Ureter (tissue), 1 donor: ENCODE measurements around the gene SECISBP2L. TPM values are rescaled to one million over a fixed set of nuclear protein-coding genes. Genes with fewer than 3 reads are reported as not detected.
"Not testable (repeated sequence)": the region's sequence is repeated elsewhere in the genome, so short reads cannot be mapped to it uniquely, and the experiment has no call there.

Source experiments
- DNase-seq: peaks from one replicate; pipeline ENCODE4 v3.0.0-alpha.2; 2020; ENCODE audit warnings: low spot score
- total RNA-seq: library from RNA; stranded (reverse); gene quantifications from one replicate; pipeline ENCODE4 v1.2.4, GENCODE V29; 2023
- donor health status: DM: yes; HTN: yes; CAD: no.

Gene SECISBP2L
- total RNA-seq, 1 donor from 2014 or later = 72.3 TPM

DNA sequence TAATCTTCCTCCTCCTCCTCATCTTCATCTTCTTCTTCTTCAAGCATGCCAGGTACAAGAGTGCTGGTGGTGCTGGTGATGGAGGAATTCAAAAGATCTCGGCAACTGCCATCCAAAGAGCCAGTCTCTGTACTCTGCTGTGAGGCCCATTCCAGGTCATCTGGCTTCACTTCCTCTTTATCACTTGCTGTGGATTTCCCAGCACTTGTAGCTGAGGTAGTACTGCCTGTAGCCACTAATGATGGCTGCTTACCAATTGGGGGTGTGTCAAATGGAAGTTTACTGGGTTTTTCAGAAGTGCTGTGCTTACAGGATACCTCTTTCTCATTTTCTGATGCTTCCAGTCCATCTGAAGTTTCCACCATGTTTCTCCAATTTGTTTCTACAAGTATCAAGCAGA, 53.7 kb downstream of the SECISBP2L start:
- no peak for DNase-seq

DNA sequence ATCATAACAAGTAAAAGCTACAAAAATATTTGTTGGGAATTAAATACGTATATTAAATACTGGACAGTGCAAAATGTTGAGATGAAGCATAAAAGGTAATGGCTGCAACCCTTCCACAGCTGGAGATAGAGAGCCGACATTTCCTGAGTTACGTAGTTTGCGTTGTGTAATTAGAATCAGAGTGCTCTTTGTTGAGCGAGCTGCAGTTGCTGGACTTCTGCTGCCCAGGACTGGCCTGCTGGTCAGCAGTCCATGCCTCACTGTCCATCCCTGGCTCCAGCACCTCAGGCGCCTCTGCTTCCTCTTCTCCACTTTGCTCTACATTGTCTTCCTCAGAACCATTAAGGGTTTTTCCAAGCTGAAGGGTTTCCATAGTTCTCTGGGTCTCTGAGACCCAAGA, 54.1 kb downstream of the SECISBP2L start:
- no peak for DNase-seq

DNA sequence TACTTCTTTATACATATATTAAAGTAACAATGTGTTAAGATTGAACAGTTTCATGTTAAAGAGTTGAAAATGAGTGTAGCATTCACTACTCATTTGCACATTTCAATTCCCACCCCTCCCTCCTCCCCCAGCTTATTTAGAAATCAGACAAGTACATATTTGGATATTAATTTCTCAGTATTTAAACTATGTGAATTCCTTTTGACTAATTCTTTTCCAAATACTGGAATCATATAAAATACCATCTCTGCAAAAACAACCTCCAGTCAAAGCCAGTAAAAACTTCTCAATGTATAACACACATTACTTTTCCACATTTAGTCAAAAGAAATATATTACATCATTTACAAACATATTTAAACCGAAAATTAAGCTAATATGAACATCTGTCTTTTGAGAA, 57.1 kb downstream of the SECISBP2L start:
- DNase-seq = no peak

DNA sequence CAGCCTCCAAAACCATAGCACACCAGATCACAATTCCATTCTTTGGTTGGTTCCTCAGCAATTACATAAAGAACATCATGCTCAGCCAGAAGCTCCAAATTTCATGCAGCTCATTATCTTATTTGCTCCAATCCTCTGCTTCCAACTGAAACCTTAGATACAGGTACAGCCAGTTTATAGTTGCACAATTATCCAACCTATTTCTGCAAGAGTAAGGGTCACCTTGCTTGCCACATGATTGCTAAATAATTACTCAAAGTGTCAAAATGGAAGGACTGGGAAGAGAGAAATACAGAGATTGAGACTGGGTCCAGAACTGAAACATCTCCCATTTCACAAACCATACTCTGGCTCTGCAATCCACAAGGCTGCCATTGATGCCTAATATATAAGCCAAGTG, 59.1 kb downstream of the SECISBP2L start:
- no peak for DNase-seq

DNA sequence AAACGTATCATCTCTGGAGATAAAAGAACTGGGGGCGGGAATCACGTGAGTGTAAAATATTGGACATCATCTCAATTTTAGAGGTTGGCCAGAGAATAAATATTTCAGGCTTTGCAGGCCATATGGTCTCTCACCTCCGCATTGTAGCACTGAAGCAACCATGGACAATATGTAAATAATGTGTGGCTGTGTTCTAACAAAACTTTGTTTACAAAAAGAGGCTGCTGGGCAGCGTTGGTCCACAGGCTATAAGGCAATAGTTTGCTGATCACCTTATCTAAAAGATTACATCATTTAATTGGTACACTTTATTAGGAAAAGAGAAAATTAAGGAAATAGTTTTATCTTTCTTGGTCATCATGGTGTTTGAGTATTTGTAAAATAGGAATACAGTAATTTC, 60.0 kb downstream of the SECISBP2L start:
- no peak for DNase-seq

DNA sequence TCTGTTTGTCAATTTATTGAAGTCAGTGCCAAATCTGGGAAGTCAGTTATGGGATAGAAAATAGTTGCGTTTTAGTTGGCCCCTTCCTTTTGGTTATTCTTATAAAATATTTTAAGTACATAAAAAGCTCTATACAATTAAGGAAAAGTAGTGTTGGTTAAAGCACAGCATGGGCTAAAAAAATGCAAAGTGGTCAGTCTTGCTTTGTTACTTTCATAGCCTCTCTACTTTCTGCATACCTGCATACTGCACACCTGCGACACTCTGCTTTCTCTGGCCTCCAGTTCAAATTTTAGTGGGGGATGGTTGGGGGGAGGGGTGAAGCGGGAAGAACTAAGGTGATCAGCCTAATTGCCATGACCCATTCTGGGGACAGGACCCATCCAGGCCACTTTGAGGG, 60.7 kb downstream of the SECISBP2L start:
- DNase-seq = no peak

DNA sequence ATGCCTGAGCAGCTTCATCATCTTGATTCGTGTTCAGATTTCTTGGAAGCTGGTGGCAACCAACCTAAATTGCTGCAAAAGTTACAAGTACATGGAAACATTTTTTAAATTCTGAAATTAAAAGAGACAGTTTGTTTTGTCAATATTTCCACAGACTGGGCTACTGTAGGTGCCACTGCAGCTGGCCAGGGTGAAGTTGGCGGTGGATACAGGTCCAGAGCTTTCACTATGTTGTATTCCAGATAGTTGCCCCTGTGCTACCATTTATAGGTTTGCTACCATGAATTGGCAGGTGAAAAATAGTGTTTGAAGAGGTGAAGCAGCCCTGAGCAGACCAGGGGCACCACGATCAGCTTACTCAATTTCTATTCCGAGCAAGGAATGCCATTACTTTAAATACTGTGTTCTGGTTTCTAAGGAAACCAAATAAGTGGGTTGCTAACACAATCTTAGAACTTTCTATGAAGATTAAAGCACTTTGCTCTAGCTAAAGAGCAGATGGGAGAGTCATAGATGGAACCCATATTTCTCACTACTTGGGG, 61.4 kb downstream of the SECISBP2L start:
- no peak for DNase-seq

DNA sequence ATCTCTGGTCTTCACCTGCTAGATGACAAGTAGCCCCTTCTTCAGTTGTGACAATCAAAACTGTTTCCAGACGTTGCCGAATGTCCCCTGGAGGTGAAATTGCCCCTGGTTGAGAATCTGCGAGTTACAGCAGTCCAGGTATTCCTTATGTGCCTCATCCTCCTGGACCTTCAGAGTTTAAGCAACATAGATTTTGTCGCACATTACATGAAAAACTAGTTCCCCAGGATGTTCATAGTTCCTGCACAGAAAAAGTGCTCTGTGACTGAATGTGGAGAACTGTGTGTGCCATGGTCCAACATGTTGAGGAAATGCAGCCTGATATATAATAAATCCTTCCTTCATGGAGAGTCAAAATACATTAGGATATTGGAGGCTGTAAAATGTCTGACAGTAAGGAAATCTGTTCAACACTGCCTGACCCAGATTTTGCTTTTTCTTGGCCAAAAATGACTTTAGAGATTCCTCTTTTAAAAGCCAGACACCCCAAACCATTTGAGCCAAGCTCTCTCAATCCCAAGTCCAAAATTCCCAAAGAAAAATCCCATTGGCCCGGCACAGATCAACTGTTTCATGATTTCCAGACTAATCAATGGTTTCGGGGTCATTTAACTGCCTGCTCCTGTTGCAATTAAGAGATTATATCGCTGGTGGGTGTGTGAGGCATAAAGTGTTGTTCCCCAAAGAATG, 62.1 kb downstream of the SECISBP2L start:
- DNase-seq = no peak

DNA sequence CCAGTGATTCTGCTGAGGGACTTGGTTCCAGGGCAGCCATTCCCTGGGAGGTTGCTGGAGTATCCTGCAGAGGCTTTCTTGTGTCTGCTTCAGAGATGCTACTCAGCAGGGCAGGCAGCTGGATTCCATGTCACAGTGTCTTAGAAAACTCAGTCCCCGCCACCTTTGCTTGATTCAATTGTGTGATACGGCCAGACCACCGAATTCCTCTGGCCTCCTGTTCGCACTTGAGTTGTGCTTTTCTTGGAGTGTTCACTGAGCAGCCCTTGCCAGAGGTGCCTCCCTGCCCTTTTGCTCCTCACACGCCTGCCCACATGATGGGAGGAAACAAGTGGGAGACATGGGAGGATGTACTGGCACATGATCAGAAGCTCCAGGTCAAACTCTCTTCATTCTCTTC, 62.9 kb downstream of the SECISBP2L start:
- DNase-seq = no peak

DNA sequence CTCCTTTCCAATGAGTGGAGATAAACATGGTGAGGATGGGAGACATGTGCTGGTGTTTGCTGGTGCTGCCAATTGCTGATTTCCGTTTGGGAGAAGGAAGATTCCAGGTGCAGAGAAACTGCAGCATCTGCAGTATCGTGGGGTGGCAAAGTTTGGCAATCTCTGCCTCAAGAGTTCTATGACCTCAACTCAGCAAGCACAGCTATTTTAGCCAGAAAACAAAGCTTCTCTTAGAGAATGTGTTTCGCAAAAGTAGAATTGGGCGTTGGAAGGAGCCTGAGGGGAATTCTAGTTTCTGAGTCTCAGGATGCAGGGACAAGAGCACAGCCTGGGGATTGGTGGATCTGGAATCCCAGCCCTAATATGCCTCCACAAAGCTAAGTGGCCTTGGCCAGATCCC, 64.3 kb downstream of the SECISBP2L start:
- DNase-seq = no peak

DNA sequence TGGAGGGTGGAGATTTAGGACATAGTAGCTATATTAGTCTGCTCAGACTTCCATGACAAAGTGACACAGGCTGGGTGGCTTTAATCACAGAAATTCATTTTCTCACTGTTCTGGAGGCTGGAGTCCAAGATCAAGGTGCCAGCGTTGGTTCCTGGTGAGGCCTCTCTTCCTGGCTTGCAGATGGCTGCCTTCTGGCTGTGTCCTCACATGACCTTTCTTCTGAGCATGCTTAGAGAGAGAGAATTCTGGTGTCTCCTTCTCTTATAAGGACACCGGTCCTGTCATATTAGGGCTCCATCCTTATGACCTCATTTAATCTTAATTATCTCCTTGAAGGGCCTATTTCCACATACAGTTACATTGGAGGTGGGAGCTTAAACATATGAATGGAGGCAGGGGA, 67.6 kb downstream of the SECISBP2L start:
- no peak for DNase-seq

DNA sequence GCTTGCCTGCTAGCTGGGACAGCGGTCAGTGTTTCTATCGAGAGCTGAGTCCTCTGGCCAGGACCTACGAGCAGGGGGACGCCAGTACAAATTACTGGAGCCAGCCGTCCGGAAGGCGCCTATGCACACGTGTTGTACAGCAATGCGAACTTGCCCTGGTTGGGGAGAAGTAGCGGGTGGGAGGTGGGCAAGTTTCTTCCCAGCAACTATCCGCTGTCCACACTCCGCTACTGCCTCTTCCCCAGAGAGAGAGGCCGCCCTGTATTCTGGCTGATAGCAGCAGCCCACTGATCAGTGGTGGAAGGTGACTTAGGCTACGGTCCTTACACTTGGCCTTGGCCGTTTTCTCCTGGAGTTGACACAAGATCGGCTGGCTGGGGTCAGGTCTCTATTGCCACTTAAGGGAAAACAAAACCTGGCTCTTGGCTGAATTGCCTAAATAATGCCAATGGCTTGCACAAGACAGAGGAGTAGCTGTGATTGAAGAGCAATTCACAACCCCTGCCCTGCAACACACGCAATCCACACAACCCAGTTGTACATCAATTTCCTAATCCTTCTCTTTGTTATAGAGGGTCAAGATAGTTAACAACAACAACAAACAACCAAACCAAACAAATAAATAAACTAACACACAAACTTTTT, 69.7 kb downstream of the SECISBP2L start:
- DNase-seq = no peak

DNA sequence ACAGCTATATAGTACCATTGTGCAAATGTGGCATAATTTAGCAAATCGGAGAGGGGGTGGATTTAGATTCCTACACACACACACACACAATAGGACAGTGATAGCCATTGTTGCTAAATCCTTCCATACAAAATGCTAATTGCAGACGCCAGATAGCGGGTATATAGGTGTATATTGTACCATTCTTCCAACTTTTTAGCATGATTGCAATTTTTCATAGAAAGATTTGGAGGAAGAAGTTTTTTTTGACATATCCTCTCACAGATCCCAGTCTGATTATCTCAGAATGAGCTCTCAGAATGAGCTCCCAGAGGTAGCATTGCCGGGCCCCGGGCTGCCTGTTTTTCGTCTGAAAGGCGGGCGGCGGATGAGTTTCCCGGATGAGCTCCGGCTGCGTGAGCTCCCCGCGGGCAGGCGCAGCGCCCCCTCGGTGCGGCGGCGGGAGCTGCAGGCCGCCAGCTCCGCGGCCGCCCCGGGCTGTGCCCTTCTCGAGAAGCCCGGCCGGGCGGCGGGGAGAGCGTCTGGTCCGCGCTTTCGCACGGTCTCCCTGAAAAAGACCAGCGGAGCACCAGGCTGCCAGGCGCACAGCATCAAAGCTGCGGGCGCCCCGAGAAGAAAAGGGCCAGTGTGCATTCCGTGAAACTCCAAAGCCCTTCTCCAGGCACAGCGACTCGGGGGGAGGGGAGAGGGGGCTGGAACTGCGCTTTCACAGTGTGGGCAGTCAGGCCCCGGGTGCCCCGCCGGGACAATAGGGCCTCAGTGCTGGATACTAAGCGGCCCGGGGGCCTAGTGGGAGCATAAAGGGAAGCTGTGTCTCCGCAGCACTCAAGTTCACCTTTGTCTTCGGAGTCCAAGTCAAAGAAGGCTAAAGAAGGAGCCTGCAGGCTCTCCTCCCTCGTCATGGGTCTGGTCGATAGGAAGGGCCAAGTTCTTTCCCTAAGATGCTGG, 70.5 kb downstream of the SECISBP2L start:
- DNase-seq = peak; percentile 78

DNA sequence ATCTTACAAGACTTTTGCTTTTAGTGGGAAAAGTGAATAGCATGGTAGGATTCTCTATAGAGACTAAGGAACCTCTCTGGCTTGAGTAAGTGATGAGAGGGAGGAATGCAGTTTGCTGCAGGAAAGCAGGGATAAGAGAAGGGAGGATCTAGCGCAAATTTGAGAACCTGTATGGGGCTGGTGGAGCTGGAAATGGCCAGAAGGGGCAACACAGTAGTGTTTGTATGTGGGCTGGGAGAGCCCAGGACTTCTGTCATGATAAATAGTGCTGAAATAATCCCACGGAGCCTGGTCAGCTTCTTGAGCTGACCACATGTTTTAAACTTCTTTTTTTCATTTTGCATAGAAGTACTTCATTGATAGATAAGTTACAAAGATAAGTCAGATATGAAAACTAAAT, 71.4 kb downstream of the SECISBP2L start:
- DNase-seq = no peak

DNA sequence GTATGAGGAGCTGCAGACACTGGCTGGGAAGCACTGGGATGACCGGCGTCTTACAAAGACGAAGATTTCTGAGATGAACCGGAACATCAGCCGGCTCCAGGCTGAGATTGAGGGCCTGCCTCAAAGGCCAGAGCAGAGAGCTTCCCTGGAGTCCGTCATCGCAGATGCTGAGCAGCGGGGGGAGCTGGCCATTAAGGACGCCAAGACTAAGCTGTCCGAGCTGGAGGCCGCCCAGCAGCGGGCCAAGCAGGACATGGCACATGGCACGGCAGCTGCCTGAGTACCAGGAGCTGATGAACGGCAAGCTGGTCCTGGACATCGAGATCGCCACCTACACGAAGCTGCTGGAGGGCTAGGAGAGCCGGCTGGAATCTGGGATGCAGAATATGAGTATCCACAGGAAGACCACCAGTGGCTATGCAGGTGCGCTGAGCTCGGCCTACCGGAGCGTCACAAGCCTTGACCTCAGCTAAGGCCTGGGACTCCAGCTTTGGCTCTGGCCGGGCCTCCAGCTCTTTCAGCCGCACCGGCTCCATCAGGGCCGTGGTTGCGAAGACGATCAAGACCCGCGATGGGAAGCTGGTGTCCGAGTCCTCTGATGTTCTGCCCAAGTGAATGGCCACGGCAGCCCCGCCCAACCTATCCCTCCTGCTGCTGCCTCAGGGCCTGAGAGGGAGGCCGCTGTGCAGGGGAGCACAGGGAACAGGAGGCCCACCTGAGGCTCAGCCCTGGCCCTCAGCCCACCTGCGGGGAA, 73.3 kb downstream of the SECISBP2L start:
- no peak for DNase-seq

DNA sequence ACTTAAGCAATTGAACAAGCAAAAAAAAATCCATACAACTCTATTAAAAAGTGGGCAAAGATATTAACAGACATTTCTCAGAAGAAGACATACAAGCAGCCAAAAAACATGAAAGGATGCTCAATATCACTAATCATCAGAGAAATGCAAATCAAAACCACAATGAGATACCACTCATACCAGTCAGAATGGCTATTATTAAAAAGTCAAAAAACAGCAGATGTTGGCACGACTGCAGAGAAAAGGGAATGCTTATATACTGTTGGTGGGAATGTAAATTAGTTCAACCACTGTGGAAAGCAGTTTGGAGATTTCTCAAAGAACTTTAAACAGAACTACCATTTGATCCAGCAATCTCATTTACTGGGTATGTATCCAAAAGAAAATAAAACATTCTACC, 75.3 kb downstream of the SECISBP2L start:
- DNase-seq = not testable (repeated sequence)

DNA sequence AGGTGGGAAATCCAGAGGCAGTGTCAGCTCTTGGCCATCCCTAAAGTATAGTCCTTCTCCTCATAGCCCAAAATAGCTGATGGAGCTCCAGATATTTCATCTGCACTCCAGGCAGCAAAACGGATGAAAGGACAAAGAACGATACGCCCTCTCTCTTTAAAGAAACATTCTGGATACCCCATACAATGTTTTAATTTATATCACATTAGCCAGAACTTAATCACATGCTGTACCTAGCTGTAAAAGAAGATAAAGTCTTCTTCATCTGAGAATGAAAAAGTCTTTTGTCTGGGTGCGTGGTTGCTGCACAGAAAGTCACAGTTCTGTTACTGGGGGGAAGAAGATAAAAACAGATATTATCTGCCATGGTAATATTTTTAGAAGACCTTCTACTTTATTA, 78.2 kb downstream of the SECISBP2L start:
- DNase-seq = no peak

DNA sequence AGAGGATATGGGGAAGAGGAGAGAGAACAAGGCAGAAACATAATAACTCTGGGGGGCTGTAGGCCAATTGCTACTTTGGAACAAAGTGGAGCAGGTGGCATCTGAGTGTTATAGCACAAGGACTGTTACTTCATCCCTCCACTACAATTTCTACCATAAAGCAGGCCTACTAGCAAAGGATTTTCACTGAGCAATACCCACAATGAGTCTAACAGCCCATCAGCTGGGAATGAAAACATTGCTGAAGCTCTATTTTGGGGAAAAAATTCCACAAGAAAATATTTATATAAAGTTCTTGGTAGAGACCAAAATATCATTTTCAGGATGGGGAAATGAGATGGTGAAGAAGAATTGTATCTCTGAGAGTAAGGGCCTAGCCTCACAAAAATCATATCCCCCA, 78.9 kb downstream of the SECISBP2L start:
- no peak for DNase-seq

DNA sequence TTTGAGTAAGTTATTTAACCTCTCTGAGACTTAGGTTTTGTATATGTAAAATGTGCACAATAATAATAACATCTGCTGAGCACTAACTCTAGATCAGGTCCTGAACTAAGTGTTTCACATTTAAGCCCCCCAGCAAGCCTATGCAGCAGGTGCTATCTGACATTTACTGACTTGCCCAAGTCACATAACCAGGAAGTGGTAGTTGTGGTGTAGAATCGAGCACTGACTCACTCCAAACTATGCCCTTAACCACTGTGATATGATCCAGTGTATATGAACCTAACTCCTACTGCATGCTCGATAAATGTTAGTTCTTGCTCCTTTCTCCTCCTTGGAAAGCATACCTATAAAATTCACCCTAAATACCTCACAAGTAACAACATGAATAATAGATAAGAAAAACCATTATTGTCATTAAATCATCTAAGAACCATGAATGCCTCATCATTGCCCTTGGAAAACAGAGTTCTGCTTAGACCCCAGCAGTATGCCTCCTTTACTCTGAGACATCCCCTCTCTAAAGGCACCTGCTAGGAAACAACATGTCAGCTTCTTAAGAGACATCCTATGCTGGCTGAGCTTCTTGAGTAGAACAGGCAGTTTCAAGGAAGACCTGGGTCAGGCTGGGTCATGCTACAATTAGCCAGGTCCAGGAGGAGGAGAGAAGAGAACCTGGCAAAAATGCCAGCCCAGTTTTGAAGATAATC, 79.5 kb downstream of the SECISBP2L start:
- no peak for DNase-seq

DNA sequence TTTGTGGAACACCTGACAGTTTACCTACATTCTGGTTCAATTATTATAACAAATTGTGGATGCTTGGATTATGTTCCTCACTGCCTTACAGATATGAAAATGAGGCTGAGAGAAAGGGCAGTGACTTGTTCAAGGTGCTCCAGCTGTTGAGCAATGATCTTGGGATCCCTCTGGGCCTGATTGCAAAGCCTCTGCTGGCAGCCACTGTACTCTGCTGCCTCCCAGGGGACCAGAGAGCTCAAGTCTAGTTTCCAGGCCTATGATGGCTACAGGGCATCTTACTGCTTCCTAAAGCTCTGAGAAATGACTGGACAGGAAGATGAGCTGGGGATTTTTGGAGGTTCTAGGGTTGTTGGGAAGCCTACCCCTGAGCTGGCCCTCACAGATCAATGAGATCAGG, 80.3 kb downstream of the SECISBP2L start:
- no peak for DNase-seq

DNA sequence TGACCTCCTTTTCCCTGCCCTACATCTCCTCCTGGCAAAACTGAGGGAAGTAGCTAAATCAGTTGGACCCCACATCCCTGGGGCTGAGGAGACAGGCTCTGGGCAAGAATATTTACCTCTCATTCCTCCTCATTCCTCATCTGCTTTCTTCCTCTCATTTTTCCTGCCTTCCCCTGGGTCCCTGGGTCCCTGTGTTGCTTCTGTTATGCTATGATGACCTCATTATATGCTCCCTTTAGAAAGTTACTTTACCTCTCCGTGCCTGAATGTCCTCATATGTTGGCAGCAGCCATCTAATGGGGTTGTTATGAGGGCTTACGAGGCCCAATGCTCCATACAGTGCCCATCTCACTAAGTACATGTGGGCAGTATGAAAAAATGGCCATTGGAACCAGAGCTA, 81.3 kb downstream of the SECISBP2L start:
- DNase-seq = no peak
